GM23248 (cell line): Measurements from ENCODE around the gene PLXNB1.

Source experiments
- EZH2 ChIP-seq: fragments of 200-600 bp; sonication (generic); IDR thresholded peaks from 2 replicates; pipeline ENCODE4 v1.6.1; 2018; ENCODE audit warnings: antibody characterized with exemption, mild to moderate bottlenecking; ENCODE audit not compliant: insufficient read depth, poor library complexity, severe bottlenecking
- EZH2phosphoT487 ChIP-seq: fragments of 200-600 bp; sonication (generic); IDR thresholded peaks from 2 replicates; pipeline ENCODE4 v1.6.1; 2018; ENCODE audit warnings: antibody characterized with exemption, moderate library complexity, mild to moderate bottlenecking, low read depth; ENCODE audit not compliant: insufficient read depth

- TF ChIP-seq EZH2: no peak
- no peak for TF ChIP-seq EZH2phosphoT487
Measured at GRCh38 chr3:48460517-48460902, 30.6 kb upstream of the PLXNB1 start.
